ENCODE measurements around the gene INPP5E. TPM values are rescaled to one million over a fixed set of nuclear protein-coding genes. Genes with fewer than 3 reads are reported as not detected.

Gene INPP5E
- total and polyA plus RNA-seq, 12 donors = 2.3 to 27.1 (median 10.5) TPM

- TF ChIP-seq, protein P1, sequence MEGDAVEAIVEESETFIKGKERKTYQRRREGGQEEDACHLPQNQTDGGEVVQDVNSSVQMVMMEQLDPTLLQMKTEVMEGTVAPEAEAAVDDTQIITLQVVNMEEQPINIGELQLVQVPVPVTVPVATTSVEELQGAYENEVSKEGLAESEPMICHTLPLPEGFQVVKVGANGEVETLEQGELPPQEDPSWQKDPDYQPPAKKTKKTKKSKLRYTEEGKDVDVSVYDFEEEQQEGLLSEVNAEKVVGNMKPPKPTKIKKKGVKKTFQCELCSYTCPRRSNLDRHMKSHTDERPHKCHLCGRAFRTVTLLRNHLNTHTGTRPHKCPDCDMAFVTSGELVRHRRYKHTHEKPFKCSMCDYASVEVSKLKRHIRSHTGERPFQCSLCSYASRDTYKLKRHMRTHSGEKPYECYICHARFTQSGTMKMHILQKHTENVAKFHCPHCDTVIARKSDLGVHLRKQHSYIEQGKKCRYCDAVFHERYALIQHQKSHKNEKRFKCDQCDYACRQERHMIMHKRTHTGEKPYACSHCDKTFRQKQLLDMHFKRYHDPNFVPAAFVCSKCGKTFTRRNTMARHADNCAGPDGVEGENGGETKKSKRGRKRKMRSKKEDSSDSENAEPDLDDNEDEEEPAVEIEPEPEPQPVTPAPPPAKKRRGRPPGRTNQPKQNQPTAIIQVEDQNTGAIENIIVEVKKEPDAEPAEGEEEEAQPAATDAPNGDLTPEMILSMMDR (IDR thresholded peaks at IDR 0.05) = no peak
- no peak for TF ChIP-seq POLR2A (IDR thresholded peaks at IDR 0.05)
- Histone ChIP-seq H3K4me3 (no peak overlapping the region), H3K27ac (no peak overlapping the region), H3K36me3 (replicated peaks in 1 of 2) (peaks cover 0 to 33% of the 10 kb centered on the region in 2 donors), H3K4me1 (replicated peaks in 1 of 2) (peaks cover 9 to 17% of the 10 kb centered on the region in 2 donors), H3K27me3 (no peaks in the 10 kb centered on the region), H3K9me3 (replicated peaks in 1 of 3) (no peaks in the 10 kb centered on the region)
- DNase-seq = no peak
- WGBS, 4 donors = 86 to 93% (median 88%) methylated on average over 15 to 18 of the region's 18 CpGs
- intact Hi-C loops (cut with DNase I) = loop anchor here (2.0 to 5.0 kb wide), 2 partner anchors 64 to 89 kb away; no protein-coding TSS in a partner anchor
These were observed 38.3 kb downstream of the INPP5E start for GRCh38 chr9:136401173-136401922.

GRCh38 chr9:136400038-136400834 is 39.4 kb downstream of the INPP5E start, which contains the start of gene SNAPC4:
Gene SNAPC4, minus strand, starts transcription at chr9:136400170. Its CDS starts 1,742 bp downstream, at chr9:136398428.
- peaks cover 9 to 17% of the 10 kb centered on the region in 2 donors for H3K4me1 ChIP-seq (replicated peaks in 1 of 2)
- no peaks in the 10 kb centered on the region for H3K27me3 ChIP-seq
- intact Hi-C loops (cut with DNase I) = loop anchor here (2.0 to 5.0 kb wide), 2 partner anchors 63 to 87 kb away; no protein-coding TSS in a partner anchor
- H3K9me3 ChIP-seq (replicated peaks in 1 of 3) = no peaks in the 10 kb centered on the region
- 5 to 26% (median 7%) methylated on average over 7 to 71 of the region's 71 CpGs for WGBS, 4 donors
- TF ChIP-seq, protein P1 (IDR thresholded peaks at IDR 0.05) = peak; percentile 54 to 96 (median 80)
- no peak for TF ChIP-seq POLR2A (IDR thresholded peaks at IDR 0.05)
- peaks cover 0 to 34% of the 10 kb centered on the region in 2 donors for H3K36me3 ChIP-seq (replicated peaks in 1 of 2)
- peak within 1 kb of the TSS in 1 of 5 donors; percentile 54 for H3K27ac ChIP-seq
- peak within 1 kb of the TSS; percentile 36 to 99 (median 82) for H3K4me3 ChIP-seq
- peak; percentile 74 to 88 (median 83) for DNase-seq

DNA sequence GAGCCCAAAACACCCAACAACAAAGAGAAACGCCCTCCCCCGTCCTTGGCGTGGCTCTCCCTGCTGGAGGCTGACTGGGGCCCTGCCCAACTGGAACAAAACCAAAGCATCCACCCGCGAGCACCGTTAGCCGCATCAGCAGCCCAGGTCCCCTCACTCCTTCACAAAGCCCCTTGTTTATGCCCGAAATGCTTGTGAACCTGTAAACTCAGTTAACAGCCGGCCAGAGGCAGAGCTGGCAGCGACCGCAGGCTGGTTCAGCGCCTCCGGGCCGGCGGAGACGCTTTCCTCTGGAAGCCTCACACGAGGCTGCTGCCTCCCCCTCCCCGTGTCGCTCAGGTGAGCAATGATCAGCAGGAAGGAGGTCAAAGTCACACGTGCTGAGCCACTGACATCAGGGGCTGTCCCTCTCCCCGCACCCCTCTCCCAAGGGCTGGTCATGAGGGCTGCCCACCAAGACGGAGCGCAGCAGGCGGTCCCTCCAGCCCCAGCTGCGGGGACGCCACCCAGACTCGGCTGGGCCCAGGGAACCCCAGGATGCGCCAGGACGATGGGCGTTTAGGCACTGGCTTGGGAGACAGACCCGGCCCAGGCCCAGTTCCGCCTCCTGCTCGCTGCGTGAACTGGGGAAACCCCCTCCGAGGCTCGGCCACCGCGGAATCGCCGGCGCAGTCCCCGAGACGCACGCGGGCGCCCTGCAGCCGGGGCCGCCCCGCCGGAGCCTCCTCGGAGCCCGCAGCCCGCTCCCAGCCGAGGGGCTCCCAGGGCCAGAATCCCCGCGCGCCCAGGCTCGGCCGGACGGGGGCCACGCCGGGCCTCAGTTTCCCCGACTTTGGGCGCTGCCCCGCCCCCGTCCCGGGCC is 40.2 kb downstream of the INPP5E start:
- intact Hi-C loops (cut with DNase I) = loop anchor here (2.0 to 5.0 kb wide), 2 partner anchors 62 to 87 kb away; no protein-coding TSS in a partner anchor
- Histone ChIP-seq H3K4me3 (peak overlapping the region; percentile 36 to 99 (median 82)), H3K27me3 (no peaks in the 10 kb centered on the region), H3K27ac (peak overlapping the region in 1 of 5 donors; percentile 54), H3K4me1 (replicated peaks in 1 of 2) (peaks cover 9 to 17% of the 10 kb centered on the region in 2 donors), H3K36me3 (replicated peaks in 1 of 2) (peaks cover 0 to 34% of the 10 kb centered on the region in 2 donors), H3K9me3 (replicated peaks in 1 of 3) (no peaks in the 10 kb centered on the region)
- peak in 1 of 7 donors; percentile 55 for DNase-seq
- 0 to 3% (median 1%) methylated on average over 9 to 67 of the region's 67 CpGs for WGBS, 4 donors
- TF ChIP-seq, protein P1 (IDR thresholded peaks at IDR 0.05) = no peak
- no peak for TF ChIP-seq POLR2A (IDR thresholded peaks at IDR 0.05)

All from adrenal gland (tissue), 12 donors.